Cardiac muscle cell (in vitro differentiated cells and primary cell): ENCODE data around the gene PLPP3. TPM values are rescaled to one million over a fixed set of nuclear protein-coding genes. Genes with fewer than 3 reads are reported as not detected.

Experiments used
- DNase-seq, 2 donors: peaks; one replicate each; pipeline versions ENCODE4 v3.0.0 to v3.0.0-alpha.2; 2010 to 2017; ENCODE audit warnings: low read depth in 1 of 2, low spot score in 1 of 2
- H3K27ac ChIP-seq: fragments of 200-600 bp; sonication (generic); 2 replicates; pipeline ENCODE4 v1.5.1; 2016
- H3K27me3 ChIP-seq: fragments of 200-600 bp; sonication (generic); 2 replicates; pipeline ENCODE4 v1.6.0; 2016; ENCODE audit warnings: control low read depth
- H3K36me3 ChIP-seq: fragments of 200-600 bp; sonication (generic); 2 replicates; pipeline ENCODE4 v1.5.1; 2016; ENCODE audit warnings: control low read depth
- H3K4me1 ChIP-seq: fragments of 200-600 bp; sonication (generic); 2 replicates; pipeline ENCODE4 v1.8.1; 2017; ENCODE audit warnings: low read depth, mild to moderate bottlenecking, mixed run types
- H3K4me3 ChIP-seq: fragments of 200-600 bp; sonication (generic); 2 replicates; pipeline ENCODE4 v1.5.1; 2016; ENCODE audit warnings: mild to moderate bottlenecking
- H3K9me3 ChIP-seq: fragments of 200-600 bp; sonication (generic); 2 replicates; pipeline ENCODE4 v1.5.1; 2017; ENCODE audit warnings: low read depth, mild to moderate bottlenecking, control low read depth
- CTCF ChIP-seq: IDR thresholded peaks from 2 replicates; pipeline ENCODE4 v1.5.1; 2012; ENCODE audit warnings: low read depth, mild to moderate bottlenecking, low read length
- polyA plus RNA-seq: library from polyadenylated mRNA; unstranded; fragments of >200 nt; fragmentation: Nextera tagmentation; extraction: Ambion mirVana; gene quantifications from 2 replicates; pipeline ENCODE4 v1.2.1, GENCODE V29; 2016
- total RNA-seq: library from RNA; depleted of rRNA; stranded (reverse); fragments of >200 nt; gene quantifications from 2 replicates; pipeline ENCODE4 v1.2.3, GENCODE V29; 2016

PLPP3 gene
- total and polyA plus RNA-seq, 2 experiments from 2014 or later = 41.4 to 58.2 TPM

DNA sequence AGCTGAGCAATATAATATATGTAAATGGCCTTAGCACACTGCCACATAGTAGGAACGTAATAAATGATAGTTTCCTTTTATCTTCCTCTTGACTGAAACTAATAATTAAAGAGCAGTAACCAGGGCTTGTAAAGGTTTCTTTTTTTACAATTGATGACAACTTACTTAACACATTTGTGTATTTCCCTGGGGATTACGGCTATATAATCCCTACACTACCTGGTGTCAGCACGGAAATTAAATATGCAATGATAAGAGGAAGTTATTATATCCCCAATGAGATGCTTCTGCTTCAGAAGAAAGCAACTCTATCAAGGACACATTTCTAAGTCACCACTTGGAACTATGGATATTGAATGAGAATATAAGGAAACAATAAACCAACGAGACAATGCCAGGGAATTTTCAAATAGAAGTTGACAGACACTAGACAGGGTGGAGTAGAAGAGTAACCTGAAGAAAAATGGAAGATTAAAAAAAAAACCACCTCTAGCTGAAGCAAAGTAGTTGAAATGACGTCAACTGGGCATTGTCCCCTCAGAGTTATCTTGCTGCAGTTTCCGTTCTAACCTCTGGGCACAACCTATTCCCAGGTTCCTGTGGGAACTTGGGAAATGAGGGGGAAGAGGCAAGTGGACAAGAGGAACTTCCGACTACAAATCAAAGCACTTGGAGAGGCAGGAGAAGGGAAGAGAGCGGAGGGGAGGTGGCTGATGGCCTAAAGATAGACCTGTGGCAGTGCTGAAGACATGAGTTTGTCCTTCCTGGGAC is 66.5 kb downstream of the PLPP3 start:
- Histone ChIP-seq H3K27me3 (no peaks in the 10 kb centered on the region), H3K4me1 (peaks cover 55% of the 10 kb centered on the region), H3K36me3 (peaks cover 6% of the 10 kb centered on the region), H3K9me3 (no peaks in the 10 kb centered on the region), H3K27ac (no peak overlapping the region), H3K4me3 (no peak overlapping the region)
- peak in 1 of 2 donors; percentile 38 for DNase-seq
- no peak for TF ChIP-seq CTCF

- no peak for TF ChIP-seq CTCF
- peaks cover 13% of the 10 kb centered on the region for H3K36me3 ChIP-seq
- H3K4me3 ChIP-seq = no peak overlapping the region
- peaks cover 51% of the 10 kb centered on the region for H3K4me1 ChIP-seq
- H3K27ac ChIP-seq = peak overlapping the region; percentile 55
- H3K27me3 ChIP-seq = no peaks in the 10 kb centered on the region
- no peaks in the 10 kb centered on the region for H3K9me3 ChIP-seq
- DNase-seq = no peak
Observed at GRCh38 chr1:56511766-56512165, 67.6 kb downstream of the PLPP3 start.

GRCh38 chr1:56511364-56511763 is 68.0 kb downstream of the PLPP3 start:
- Histone ChIP-seq H3K4me3 (no peak overlapping the region), H3K36me3 (peaks cover 13% of the 10 kb centered on the region), H3K4me1 (peaks cover 50% of the 10 kb centered on the region), H3K27ac (peak overlapping the region; percentile 55), H3K27me3 (no peaks in the 10 kb centered on the region), H3K9me3 (no peaks in the 10 kb centered on the region)
- no peak for DNase-seq
- TF ChIP-seq CTCF = no peak

DNA sequence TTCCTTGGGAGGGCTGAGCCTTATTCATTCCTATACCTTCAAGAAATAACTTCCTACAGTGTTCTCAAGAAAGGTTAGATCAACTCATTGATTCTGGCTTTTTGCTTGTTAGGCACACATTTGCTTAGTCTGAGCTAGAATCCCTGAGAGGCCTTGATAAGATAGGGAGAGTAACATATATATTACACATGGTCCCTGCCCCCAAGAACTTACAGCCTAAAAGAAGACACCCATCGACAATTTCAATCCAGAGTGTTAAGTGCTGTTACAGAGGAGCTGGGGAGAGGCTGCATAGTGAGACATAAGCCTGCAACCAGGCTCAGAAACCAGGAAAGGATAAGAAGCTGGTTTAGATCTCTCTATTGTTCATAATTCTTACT is 68.7 kb downstream of the PLPP3 start:
- Histone ChIP-seq H3K9me3 (no peaks in the 10 kb centered on the region), H3K4me3 (no peak overlapping the region), H3K27ac (peak overlapping the region; percentile 55), H3K36me3 (peaks cover 13% of the 10 kb centered on the region), H3K27me3 (no peaks in the 10 kb centered on the region), H3K4me1 (peaks cover 54% of the 10 kb centered on the region)
- TF ChIP-seq CTCF = no peak
- DNase-seq = no peak

GRCh38 chr1:56509713-56510641 is 69.4 kb downstream of the PLPP3 start:
- Histone ChIP-seq H3K27ac (peak overlapping the region; percentile 55), H3K4me3 (no peak overlapping the region), H3K36me3 (peaks cover 15% of the 10 kb centered on the region)

More at GRCh38 chr1:56509713-56510641, 69.4 kb downstream of the PLPP3 start:
- peak in 1 of 2 donors; percentile 50 for DNase-seq
- H3K4me1 ChIP-seq = peaks cover 55% of the 10 kb centered on the region
- H3K9me3 ChIP-seq = no peaks in the 10 kb centered on the region
- no peaks in the 10 kb centered on the region for H3K27me3 ChIP-seq
- TF ChIP-seq CTCF = no peak
